H1 (cell line): ENCODE results near the gene GPATCH2L. TPM values are rescaled to one million over a fixed set of nuclear protein-coding genes. Genes with fewer than 3 reads are reported as not detected.

ENCODE experiments used
- CREB1 ChIP-seq: IDR thresholded peaks from 2 replicates; pipeline ENCODE4 v1.6.1; 2012; ENCODE audit warnings: inconsistent platforms
- CTBP2 ChIP-seq: IDR thresholded peaks from 2 replicates; pipeline ENCODE4 v1.7.0; 2011; ENCODE audit warnings: borderline replicate concordance, mild to moderate bottlenecking, moderate library complexity, mixed read lengths, low read length; ENCODE audit not compliant: insufficient read depth, insufficient read length
- EGR1 ChIP-seq: IDR thresholded peaks from 2 replicates; pipeline ENCODE4 v1.6.1; 2011; ENCODE audit warnings: low read depth, low read length, borderline replicate concordance
- EP300 ChIP-seq, 2 experiments: IDR thresholded peaks; 1 replicate in 1 of 2; 2 replicates in 1 of 2; pipeline ENCODE4 v1.6.1; 2011 to 2012; ENCODE audit warnings: low read depth in 2 of 2, low read length in 2 of 2, mild to moderate bottlenecking in 2 of 2, borderline replicate concordance in 1 of 2, inconsistent platforms in 1 of 2, moderate library complexity in 1 of 2
- HDAC2 ChIP-seq, 2 experiments: fragments of 300-600 bp in 1 of 2; sonication (generic) in 1 of 2; IDR thresholded peaks; 2 replicates each; pipeline ENCODE4 v1.6.1; 2011 to 2012; ENCODE audit warnings: low read depth in 2 of 2, low read length in 2 of 2, mild to moderate bottlenecking in 2 of 2, moderate library complexity in 2 of 2, borderline replicate concordance in 1 of 2, inconsistent platforms in 1 of 2
- KDM1A ChIP-seq: fragments of 200-600, 300-600 bp; sonication (generic); IDR thresholded peaks from 2 replicates; pipeline ENCODE4 v1.7.1; 2016; ENCODE audit warnings: mild to moderate bottlenecking, low read length, borderline replicate concordance
- MAFK ChIP-seq: IDR thresholded peaks from 2 replicates; pipeline ENCODE4 v1.6.1; 2012; ENCODE audit warnings: low read depth, mild to moderate bottlenecking, improper control_type of control experiment, low read length
- NANOG ChIP-seq: IDR thresholded peaks from 2 replicates; pipeline ENCODE4 v1.6.1; 2011; ENCODE audit warnings: low read length, low read depth, mild to moderate bottlenecking, inconsistent platforms; ENCODE audit not compliant: insufficient read depth, poor library complexity, severe bottlenecking
- RAD21 ChIP-seq, 2 experiments: IDR thresholded peaks in 1 of 2; conservative IDR thresholded peaks in 1 of 2; 2 replicates each; pipeline ENCODE4 v1.6.1; 2011; ENCODE audit warnings: low read depth in 2 of 2, low read length in 2 of 2, improper control_type of control experiment in 1 of 2, inconsistent platforms in 1 of 2, mild to moderate bottlenecking in 1 of 2, moderate library complexity in 1 of 2
- RFX5 ChIP-seq: IDR thresholded peaks from 2 replicates; pipeline ENCODE4 v1.6.1; 2011; ENCODE audit warnings: low read depth, low read length, improper control_type of control experiment, borderline replicate concordance
- RXRA ChIP-seq: IDR thresholded peaks from 2 replicates; pipeline ENCODE4 v1.6.1; 2011; ENCODE audit warnings: low read depth, mild to moderate bottlenecking, low read length, moderate library complexity; ENCODE audit not compliant: insufficient read depth
- SIN3A ChIP-seq, 2 experiments: IDR thresholded peaks in 1 of 2; conservative IDR thresholded peaks in 1 of 2; 2 replicates each; pipeline ENCODE4 v1.6.1; 2011 to 2012; ENCODE audit warnings: low read length in 2 of 2, improper control_type of control experiment in 1 of 2, low read depth in 1 of 2, mild to moderate bottlenecking in 1 of 2
- SP2 ChIP-seq: IDR thresholded peaks from 2 replicates; pipeline ENCODE4 v1.6.1; 2012; ENCODE audit warnings: mild to moderate bottlenecking, low read length, inconsistent platforms
- SRF ChIP-seq: IDR thresholded peaks from 2 replicates; pipeline ENCODE4 v1.6.1; 2011; ENCODE audit warnings: mild to moderate bottlenecking, low read depth, low read length, moderate library complexity
- SUZ12 ChIP-seq: fragments of 200-600 bp; sonication (generic); IDR thresholded peaks from 2 replicates; pipeline ENCODE4 v1.6.1; 2012; ENCODE audit warnings: mild to moderate bottlenecking, inconsistent platforms, low read length, moderate library complexity, mixed read lengths
- TCF12 ChIP-seq: IDR thresholded peaks from 2 replicates; pipeline ENCODE4 v1.6.1; 2011; ENCODE audit warnings: low read depth, mild to moderate bottlenecking, low read length
- YY1 ChIP-seq: IDR thresholded peaks from 2 replicates; pipeline ENCODE4 v1.6.1; 2011; ENCODE audit warnings: low read depth, mild to moderate bottlenecking, low read length
- polyA plus RNA-seq, 7 experiments: library from polyadenylated mRNA; depleted of rRNA in 3 of 7; stranded (reverse) in 5 of 7; unstranded in 2 of 7; fragments of >200 nt in 5 of 7; fragments of 200-250 nt in 2 of 7; gene quantifications; 1 replicate in 5 of 7; 2 replicates in 1 of 7; 4 replicates in 1 of 7; pipeline versions ENCODE4 v1.2.1 to v1.2.3, GENCODE V29; 2011 to 2013; ENCODE audit warnings: missing spikeins in 2 of 7, mixed read lengths in 2 of 7
- total RNA-seq: library from RNA; stranded (reverse); fragmentation: NEBNext Ultra II Directional; extraction: Animal tissue kit (Norgen Biotek cat#: 25700); gene quantifications from 2 replicates; pipeline ENCODE4 v1.2.1, GENCODE V29; 2021
- TF ChIP-seq, protein P1 (sequence below): IDR thresholded peaks from 2 replicates; pipeline ENCODE4 v1.6.1; 2011; ENCODE audit warnings: low read length, improper control_type of control experiment
- TF ChIP-seq, protein P2 (sequence below): IDR thresholded peaks from 2 replicates; pipeline ENCODE4 v1.6.1; 2012; ENCODE audit warnings: low read length, inconsistent platforms

The GPATCH2L gene
- total and polyA plus RNA-seq, 2 of the 8 experiments (the other 6 are each of a cell fraction or from before 2014, with no cell fraction given): 26.0 to 54.9 TPM

DNA sequence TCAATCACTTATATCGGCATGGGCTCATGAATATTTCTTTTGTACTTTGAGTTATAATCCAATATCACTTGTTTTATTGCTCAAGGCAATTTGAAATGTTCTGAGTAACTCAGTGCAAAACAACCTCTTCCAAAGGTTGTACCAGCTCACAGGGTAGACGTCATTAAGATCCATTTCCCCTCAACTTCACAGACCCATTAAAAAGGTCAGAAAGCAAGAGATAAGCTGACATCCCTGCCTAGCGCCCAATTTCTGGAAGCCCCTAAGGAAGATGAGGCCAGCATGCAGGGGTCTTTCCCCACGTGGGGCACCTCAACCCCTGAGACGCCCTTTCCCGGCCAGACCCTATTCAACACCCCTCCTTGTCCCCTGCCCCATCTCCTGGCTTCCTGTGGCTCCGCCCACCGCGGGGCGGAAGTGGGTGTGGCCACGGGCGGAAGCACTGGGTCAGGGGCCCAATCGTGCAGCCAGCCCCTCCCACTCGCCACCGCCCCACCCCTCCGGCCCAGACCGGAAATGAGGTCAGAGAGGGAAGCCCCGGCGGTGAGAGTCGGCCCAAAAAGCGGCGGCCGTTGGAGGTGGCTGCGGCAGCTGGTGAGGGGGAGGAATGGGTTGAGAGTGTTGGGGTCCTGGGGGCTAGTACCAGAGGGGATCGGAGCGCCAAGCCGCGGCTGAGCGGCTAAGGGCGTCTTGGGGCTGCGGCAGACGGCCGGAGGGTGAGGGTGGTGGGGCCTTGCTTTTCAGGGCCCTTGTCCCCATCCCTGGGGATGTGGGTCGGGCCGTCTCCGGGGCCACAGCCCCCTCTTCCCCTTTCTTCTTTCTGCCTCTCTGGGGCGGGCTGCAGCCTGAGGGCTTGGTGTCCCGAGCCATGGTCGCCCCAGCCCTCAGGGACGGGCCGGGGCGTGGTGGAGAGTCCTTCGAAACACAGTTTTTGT lies at the start of gene GPATCH2L (continued):
- TF ChIP-seq, protein P1, sequence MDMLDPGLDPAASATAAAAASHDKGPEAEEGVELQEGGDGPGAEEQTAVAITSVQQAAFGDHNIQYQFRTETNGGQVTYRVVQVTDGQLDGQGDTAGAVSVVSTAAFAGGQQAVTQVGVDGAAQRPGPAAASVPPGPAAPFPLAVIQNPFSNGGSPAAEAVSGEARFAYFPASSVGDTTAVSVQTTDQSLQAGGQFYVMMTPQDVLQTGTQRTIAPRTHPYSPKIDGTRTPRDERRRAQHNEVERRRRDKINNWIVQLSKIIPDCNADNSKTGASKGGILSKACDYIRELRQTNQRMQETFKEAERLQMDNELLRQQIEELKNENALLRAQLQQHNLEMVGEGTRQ: peak; percentile 38; the same call in 1 of the 2 replicates
- no peak for TF ChIP-seq YY1
- TF ChIP-seq SIN3A (conservative IDR thresholded peaks at IDR 0.05 in 1 of 2, IDR thresholded peaks at IDR 0.05 in 1 of 2; ENCODE audit: low read depth in 1 of 2, low read length in 2 of 2): peak in 1 of 2 experiments; percentile 82; a peak in 2 of 4 replicates
- TF ChIP-seq RAD21 (IDR thresholded peaks at IDR 0.05 in 1 of 2, conservative IDR thresholded peaks at IDR 0.05 in 1 of 2; ENCODE audit: low read depth in 2 of 2, low read length in 2 of 2): no peak; a peak in 1 of 4 replicates
- TF ChIP-seq EGR1: no peak
- TF ChIP-seq SRF: no peak
- no peak for TF ChIP-seq CTBP2
- TF ChIP-seq, protein P2, sequence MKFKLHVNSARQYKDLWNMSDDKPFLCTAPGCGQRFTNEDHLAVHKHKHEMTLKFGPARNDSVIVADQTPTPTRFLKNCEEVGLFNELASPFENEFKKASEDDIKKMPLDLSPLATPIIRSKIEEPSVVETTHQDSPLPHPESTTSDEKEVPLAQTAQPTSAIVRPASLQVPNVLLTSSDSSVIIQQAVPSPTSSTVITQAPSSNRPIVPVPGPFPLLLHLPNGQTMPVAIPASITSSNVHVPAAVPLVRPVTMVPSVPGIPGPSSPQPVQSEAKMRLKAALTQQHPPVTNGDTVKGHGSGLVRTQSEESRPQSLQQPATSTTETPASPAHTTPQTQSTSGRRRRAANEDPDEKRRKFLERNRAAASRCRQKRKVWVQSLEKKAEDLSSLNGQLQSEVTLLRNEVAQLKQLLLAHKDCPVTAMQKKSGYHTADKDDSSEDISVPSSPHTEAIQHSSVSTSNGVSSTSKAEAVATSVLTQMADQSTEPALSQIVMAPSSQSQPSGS: no peak
- TF ChIP-seq SUZ12: no peak
- TF ChIP-seq CREB1: peak; percentile 78
- 0 out of 3 replicates have a peak, but pooled peaks of 1 of the 2 experiments have one; percentile 10 for TF ChIP-seq EP300 (IDR thresholded peaks at IDR 0.05; ENCODE audit: borderline replicate concordance in 1 of 2, low read depth in 2 of 2, low read length in 2 of 2)
- peak in 1 of 2 experiments; percentile 77; a peak in 1 of 4 replicates for TF ChIP-seq HDAC2 (IDR thresholded peaks at IDR 0.05; ENCODE audit: borderline replicate concordance in 1 of 2, low read depth in 2 of 2, low read length in 2 of 2)
- no peak for TF ChIP-seq SP2
- TF ChIP-seq NANOG: no peak
- TF ChIP-seq RXRA: no peak
- no peak for TF ChIP-seq KDM1A
- no peak for TF ChIP-seq MAFK
- TF ChIP-seq TCF12: no peak
- TF ChIP-seq RFX5: no peak
